ENCODE results near the gene KDM5C.
A peak's percentile ranks its signal among the peaks of the same experiment; 100 is the strongest.

The KDM5C gene

GRCh38 chrX:53253293-53254020, 28.4 kb upstream of the KDM5C start:
- Histone ChIP-seq H3K23ac (ENCODE audit: low read length) (no peak overlapping the region), H4K91ac (ENCODE audit: low read depth, low read length) (no peak overlapping the region), H2BK120ac (ENCODE audit: insufficient read depth, low read length, poor library complexity) (no peak overlapping the region), H3K36me3 (ENCODE audit: control insufficient read depth in 1 of 2, insufficient read depth in 2 of 2, low read length in 2 of 2) (no peaks in the 10 kb centered on the region), H3K14ac (ENCODE audit: low read length) (no peak overlapping the region), H3K9me3 (ENCODE audit: insufficient read depth, low read depth, low read length) (no peaks in the 10 kb centered on the region), H3K27me3 (ENCODE audit: insufficient read depth, low read length) (no peaks in the 10 kb centered on the region), H2AFZ (ENCODE audit: insufficient read depth, low read length, poor library complexity) (no peak overlapping the region), H2BK12ac (ENCODE audit: low read length) (no peak overlapping the region), H3K27ac (ENCODE audit: low read depth, low read length) (no peak overlapping the region), H3K79me2 (ENCODE audit: control insufficient read depth, insufficient read depth, low read length, poor library complexity) (no peaks in the 10 kb centered on the region), H2BK5ac (ENCODE audit: low read depth, low read length, poor library complexity) (no peak overlapping the region), H3K4ac (ENCODE audit: low read depth, low read length) (no peak overlapping the region), H2AK5ac (ENCODE audit: low read length) (no peak overlapping the region), H3K79me1 (ENCODE audit: low read length) (no peaks in the 10 kb centered on the region), H3K4me1 (ENCODE audit: control insufficient read depth in 1 of 2, insufficient read depth in 2 of 2, low read length in 2 of 2) (peaks cover 3 to 6% of the 10 kb centered on the region in 2 experiments), H3K9ac (ENCODE audit: low read length) (no peak overlapping the region), H3K4me3 (ENCODE audit: low read depth, low read length) (no peak overlapping the region), H3K4me2 (ENCODE audit: low read length) (no peak overlapping the region), H3K18ac (ENCODE audit: low read length) (no peak overlapping the region), H4K8ac (ENCODE audit: low read depth, low read length) (no peak overlapping the region), H4K12ac (ENCODE audit: low read depth, low read length) (no peak overlapping the region)
- DNase-seq: no peak
- WGBS (ENCODE audit: extremely low coverage, insufficient coverage, insufficient read length): no CpG with 5 or more reads among the region's 3 CpGs

GRCh38 chrX:53251307-53251706, 26.3 kb upstream of the KDM5C start:
- no peak overlapping the region for H2BK5ac ChIP-seq (ENCODE audit: low read depth, low read length, poor library complexity)
- peaks cover 3 to 6% of the 10 kb centered on the region in 2 experiments for H3K4me1 ChIP-seq (ENCODE audit: control insufficient read depth in 1 of 2, insufficient read depth in 2 of 2, low read length in 2 of 2)

GRCh38 chrX:53250556-53250955, 25.5 kb upstream of the KDM5C start:
- H3K27ac ChIP-seq (ENCODE audit: low read depth, low read length): no peak overlapping the region
- H3K79me1 ChIP-seq (ENCODE audit: low read length): no peaks in the 10 kb centered on the region
- no peak overlapping the region for H3K23ac ChIP-seq (ENCODE audit: low read length)
- no peak for DNase-seq
- no peak overlapping the region for H3K4ac ChIP-seq (ENCODE audit: low read depth, low read length)
- no peaks in the 10 kb centered on the region for H3K36me3 ChIP-seq (ENCODE audit: control insufficient read depth in 1 of 2, insufficient read depth in 2 of 2, low read length in 2 of 2)
- no peak overlapping the region for H2BK5ac ChIP-seq (ENCODE audit: low read depth, low read length, poor library complexity)
- H2AFZ ChIP-seq (ENCODE audit: insufficient read depth, low read length, poor library complexity): no peak overlapping the region
- H3K9me3 ChIP-seq (ENCODE audit: insufficient read depth, low read depth, low read length): no peaks in the 10 kb centered on the region
- H2AK5ac ChIP-seq (ENCODE audit: low read length): no peak overlapping the region
- H4K8ac ChIP-seq (ENCODE audit: low read depth, low read length): no peak overlapping the region
- H4K12ac ChIP-seq (ENCODE audit: low read depth, low read length): no peak overlapping the region
- no peak overlapping the region for H3K4me3 ChIP-seq (ENCODE audit: low read depth, low read length)
- no peak overlapping the region for H2BK120ac ChIP-seq (ENCODE audit: insufficient read depth, low read length, poor library complexity)
- H2BK12ac ChIP-seq (ENCODE audit: low read length): no peak overlapping the region
- H3K9ac ChIP-seq (ENCODE audit: low read length): no peak overlapping the region
- H4K91ac ChIP-seq (ENCODE audit: low read depth, low read length): no peak overlapping the region
- H3K27me3 ChIP-seq (ENCODE audit: insufficient read depth, low read length): no peaks in the 10 kb centered on the region
- no peak overlapping the region for H3K18ac ChIP-seq (ENCODE audit: low read length)
- H3K4me2 ChIP-seq (ENCODE audit: low read length): no peak overlapping the region
- no peaks in the 10 kb centered on the region for H3K79me2 ChIP-seq (ENCODE audit: control insufficient read depth, insufficient read depth, low read length, poor library complexity)
- H3K14ac ChIP-seq (ENCODE audit: low read length): no peak overlapping the region
- H3K4me1 ChIP-seq (ENCODE audit: control insufficient read depth in 1 of 2, insufficient read depth in 2 of 2, low read length in 2 of 2): peaks cover 3 to 6% of the 10 kb centered on the region in 2 experiments
- WGBS (ENCODE audit: extremely low coverage, insufficient coverage, insufficient read length): no CpG with 5 or more reads among the region's 19 CpGs

More at GRCh38 chrX:53251307-53251706, 26.3 kb upstream of the KDM5C start:
- Histone ChIP-seq H3K4me2 (ENCODE audit: low read length) (no peak overlapping the region), H4K12ac (ENCODE audit: low read depth, low read length) (no peak overlapping the region), H3K18ac (ENCODE audit: low read length) (no peak overlapping the region), H3K27me3 (ENCODE audit: insufficient read depth, low read length) (no peaks in the 10 kb centered on the region), H3K23ac (ENCODE audit: low read length) (no peak overlapping the region), H3K9ac (ENCODE audit: low read length) (no peak overlapping the region), H4K8ac (ENCODE audit: low read depth, low read length) (no peak overlapping the region), H3K4me3 (ENCODE audit: low read depth, low read length) (no peak overlapping the region), H2BK120ac (ENCODE audit: insufficient read depth, low read length, poor library complexity) (no peak overlapping the region), H3K79me1 (ENCODE audit: low read length) (no peaks in the 10 kb centered on the region), H3K9me3 (ENCODE audit: insufficient read depth, low read depth, low read length) (no peaks in the 10 kb centered on the region), H2AFZ (ENCODE audit: insufficient read depth, low read length, poor library complexity) (no peak overlapping the region), H4K91ac (ENCODE audit: low read depth, low read length) (no peak overlapping the region), H3K27ac (ENCODE audit: low read depth, low read length) (no peak overlapping the region), H2BK12ac (ENCODE audit: low read length) (no peak overlapping the region), H3K14ac (ENCODE audit: low read length) (no peak overlapping the region), H3K36me3 (ENCODE audit: control insufficient read depth in 1 of 2, insufficient read depth in 2 of 2, low read length in 2 of 2) (no peaks in the 10 kb centered on the region), H3K79me2 (ENCODE audit: control insufficient read depth, insufficient read depth, low read length, poor library complexity) (no peaks in the 10 kb centered on the region), H3K4ac (ENCODE audit: low read depth, low read length) (no peak overlapping the region), H2AK5ac (ENCODE audit: low read length) (no peak overlapping the region)
- no peak for DNase-seq
- no CpG with 5 or more reads among the region's 2 CpGs for WGBS (ENCODE audit: extremely low coverage, insufficient coverage, insufficient read length)

- H2BK120ac ChIP-seq (ENCODE audit: insufficient read depth, low read length, poor library complexity): no peak overlapping the region
- H3K4ac ChIP-seq (ENCODE audit: low read depth, low read length): no peak overlapping the region
- no peak overlapping the region for H4K12ac ChIP-seq (ENCODE audit: low read depth, low read length)
- H2AK5ac ChIP-seq (ENCODE audit: low read length): no peak overlapping the region
- no peaks in the 10 kb centered on the region for H3K27me3 ChIP-seq (ENCODE audit: insufficient read depth, low read length)
- H3K27ac ChIP-seq (ENCODE audit: low read depth, low read length): no peak overlapping the region
- H3K4me3 ChIP-seq (ENCODE audit: low read depth, low read length): no peak overlapping the region
- no peaks in the 10 kb centered on the region for H3K79me2 ChIP-seq (ENCODE audit: control insufficient read depth, insufficient read depth, low read length, poor library complexity)
- no peak overlapping the region for H3K18ac ChIP-seq (ENCODE audit: low read length)
- H2BK12ac ChIP-seq (ENCODE audit: low read length): no peak overlapping the region
- H2BK5ac ChIP-seq (ENCODE audit: low read depth, low read length, poor library complexity): no peak overlapping the region
- H2AFZ ChIP-seq (ENCODE audit: insufficient read depth, low read length, poor library complexity): no peak overlapping the region
- peaks cover 3 to 6% of the 10 kb centered on the region in 2 experiments for H3K4me1 ChIP-seq (ENCODE audit: control insufficient read depth in 1 of 2, insufficient read depth in 2 of 2, low read length in 2 of 2)
- no peak overlapping the region for H3K23ac ChIP-seq (ENCODE audit: low read length)
- no CpG with 5 or more reads among the region's 1 CpG for WGBS (ENCODE audit: extremely low coverage, insufficient coverage, insufficient read length)
- H3K9me3 ChIP-seq (ENCODE audit: insufficient read depth, low read depth, low read length): no peaks in the 10 kb centered on the region
- H3K9ac ChIP-seq (ENCODE audit: low read length): no peak overlapping the region
- peak; percentile 10 to 22 for DNase-seq
- H4K91ac ChIP-seq (ENCODE audit: low read depth, low read length): no peak overlapping the region
- no peaks in the 10 kb centered on the region for H3K79me1 ChIP-seq (ENCODE audit: low read length)
- H3K14ac ChIP-seq (ENCODE audit: low read length): no peak overlapping the region
- no peak overlapping the region for H4K8ac ChIP-seq (ENCODE audit: low read depth, low read length)
- H3K36me3 ChIP-seq (ENCODE audit: control insufficient read depth in 1 of 2, insufficient read depth in 2 of 2, low read length in 2 of 2): no peaks in the 10 kb centered on the region
- no peak overlapping the region for H3K4me2 ChIP-seq (ENCODE audit: low read length)
Measured at GRCh38 chrX:53249408-53250042, 24.5 kb upstream of the KDM5C start.

All from trophoblast cell (in vitro differentiated cells and primary cell).